Activated T-helper 9 cell treated with anti-CD3 and anti-CD28 coated beads, Interleukin-2, amount 50 U/mL, for 16 hours (primary cell): Measurements from ENCODE around the gene SMURF2.
"Not testable (repeated sequence)": the region's sequence is repeated elsewhere in the genome, so short reads cannot be mapped to it uniquely, and the experiment has no call there.

Experiments used
- DNase-seq: peaks from one replicate; pipeline ENCODE4 v3.0.0-alpha.2; 2020; ENCODE audit warnings: low read depth

The SMURF2 gene

GRCh38 chr17:64630309-64631223 lies 31.5 kb downstream of the SMURF2 start:
- DNase-seq, result no peak

- no peak for DNase-seq
Observed at GRCh38 chr17:64628641-64629040, 33.5 kb downstream of the SMURF2 start.

- no peak for DNase-seq
Observed at GRCh38 chr17:64627797-64628196, 34.3 kb downstream of the SMURF2 start.

GRCh38 chr17:64626827-64627226 lies 35.3 kb downstream of the SMURF2 start:
- no peak for DNase-seq

- no peak for DNase-seq
Observed at GRCh38 chr17:64625541-64625940, 36.6 kb downstream of the SMURF2 start.

GRCh38 chr17:64622931-64623654 lies 39.0 kb downstream of the SMURF2 start:
- no peak for DNase-seq

GRCh38 chr17:64621772-64622171 lies 40.3 kb downstream of the SMURF2 start:
- DNase-seq, result no peak

GRCh38 chr17:64618848-64619247 lies 43.3 kb downstream of the SMURF2 start:
- DNase-seq, result no peak

GRCh38 chr17:64617125-64617780 lies 44.9 kb downstream of the SMURF2 start:
- no peak for DNase-seq

GRCh38 chr17:64615028-64615677 lies 47.0 kb downstream of the SMURF2 start:
- no peak for DNase-seq

GRCh38 chr17:64614266-64615027 lies 47.7 kb downstream of the SMURF2 start:
- DNase-seq, result no peak

- no peak for DNase-seq
Observed at GRCh38 chr17:64611369-64611768, 50.7 kb downstream of the SMURF2 start.

- not testable (repeated sequence) for DNase-seq
Observed at GRCh38 chr17:64610244-64610643, 51.9 kb downstream of the SMURF2 start.

GRCh38 chr17:64608571-64608981 lies 53.5 kb downstream of the SMURF2 start:
- no peak for DNase-seq

- no peak for DNase-seq
Observed at GRCh38 chr17:64607862-64608565, 54.1 kb downstream of the SMURF2 start.

GRCh38 chr17:64604532-64604931 lies 57.6 kb downstream of the SMURF2 start:
- DNase-seq, result not testable (repeated sequence)

GRCh38 chr17:64603987-64604386 lies 58.1 kb downstream of the SMURF2 start:
- DNase-seq, result no peak

- DNase-seq, result no peak
Observed at GRCh38 chr17:64599827-64600226, 62.3 kb downstream of the SMURF2 start.

GRCh38 chr17:64599187-64599676 lies 62.9 kb downstream of the SMURF2 start:
- DNase-seq, result peak; percentile 28

- no peak for DNase-seq
Observed at GRCh38 chr17:64598672-64599071, 63.4 kb downstream of the SMURF2 start.

GRCh38 chr17:64596988-64597387 lies 65.1 kb downstream of the SMURF2 start:
- no peak for DNase-seq
